T-helper 17 cell (primary cell): ENCODE measurements around the gene TLL1. TPM values are rescaled to one million over a fixed set of nuclear protein-coding genes. Genes with fewer than 3 reads are reported as not detected.

ENCODE experiments used
- ATAC-seq: fragments of 150-1000 bp; cut with Tn5 transposase; 2 replicates; pipeline ENCODE4 v1.10.0; 2021; ENCODE audit warnings: mild to moderate bottlenecking, moderate library complexity
- DNase-seq, 3 donors: peaks; one replicate each; pipeline versions ENCODE4 v3.0.0 to v3.0.0-alpha.2; 2020 to 2021
- H3K9me3 ChIP-seq: one replicate; pipeline ENCODE4 v1.7.0; 2013; ENCODE audit warnings: low read length, mild to moderate bottlenecking; ENCODE audit not compliant: control insufficient read depth, poor library complexity, severe bottlenecking
- H3K27ac Mint-ChIP-seq: one replicate; pipeline ENCODE4 v1.8.0; 2022; ENCODE audit warnings: mild to moderate bottlenecking, moderate library complexity, mixed read lengths
- H3K27me3 Mint-ChIP-seq: one replicate; pipeline ENCODE4 v1.8.0; 2022; ENCODE audit warnings: mixed read lengths
- H3K36me3 Mint-ChIP-seq: one replicate; pipeline ENCODE4 v1.8.0; 2022; ENCODE audit warnings: low read depth, mixed read lengths
- H3K4me1 Mint-ChIP-seq: one replicate; pipeline ENCODE4 v1.8.0; 2022; ENCODE audit warnings: mild to moderate bottlenecking, mixed read lengths
- H3K4me3 Mint-ChIP-seq: one replicate; pipeline ENCODE4 v1.8.0; 2022; ENCODE audit warnings: mild to moderate bottlenecking, moderate library complexity, mixed read lengths
- total RNA-seq, 4 donors: library from RNA in 2 of 4; stranded (reverse) in 2 of 4; gene quantifications; one replicate each; pipeline ENCODE4 v1.2.3 and lab custom pipeline; 2022 to 2026

TLL1 gene
- total RNA-seq, 2 donors from 2014 or later = not detected

GRCh38 chr4:166008510-166008909 is 135.5 kb downstream of the TLL1 start:
- ATAC-seq (no peak), DNase-seq (no peak)
- H3K9me3 ChIP-seq = no peaks in the 10 kb centered on the region
- Mint-ChIP-seq H3K36me3 (no peaks in the 10 kb centered on the region), H3K4me3 (no peak overlapping the region), H3K4me1 (no peaks in the 10 kb centered on the region), H3K27me3 (no peaks in the 10 kb centered on the region), H3K27ac (no peak overlapping the region)

DNA sequence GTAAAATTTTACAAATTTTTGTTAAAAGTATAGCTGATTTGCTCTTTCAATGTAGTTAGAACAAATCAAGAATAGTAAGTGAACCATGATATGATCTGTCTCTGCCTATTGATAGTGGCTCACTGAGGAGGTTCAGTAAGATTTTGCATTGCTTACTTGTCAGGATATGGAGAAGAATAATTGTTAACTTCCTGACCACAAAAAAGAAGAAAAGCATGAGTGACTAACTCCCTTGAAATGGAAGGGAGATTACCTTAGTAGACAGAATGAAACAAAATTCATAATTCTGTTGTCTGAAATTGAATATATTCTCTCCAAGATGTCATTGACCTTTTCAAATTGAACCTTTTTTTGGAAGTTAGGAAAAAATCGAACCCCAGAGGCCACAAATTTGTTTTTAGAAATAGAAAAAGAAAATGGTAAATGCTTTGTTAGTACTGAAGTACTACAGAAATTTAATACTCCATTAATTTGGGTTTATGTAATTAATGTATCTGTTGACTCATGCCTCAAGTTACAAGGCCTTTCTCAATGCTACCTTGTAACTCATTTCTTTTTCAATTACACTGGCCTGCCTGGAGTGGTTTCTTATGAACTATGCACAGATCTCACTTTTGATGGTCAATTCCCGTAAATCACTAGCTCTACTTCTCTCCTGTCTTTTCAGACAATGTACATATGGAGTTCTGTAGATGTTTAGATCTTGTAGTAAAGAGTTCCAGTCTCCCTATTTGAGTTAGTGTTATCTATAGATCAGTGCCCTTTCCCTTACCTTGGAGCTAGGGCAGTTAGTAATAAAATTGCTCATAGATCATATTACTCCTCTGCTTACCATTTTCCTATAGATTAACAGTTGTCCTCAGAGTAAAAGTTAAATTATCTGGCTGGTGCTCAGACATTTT is 139.3 kb downstream of the TLL1 start:
- no peaks in the 10 kb centered on the region for H3K4me1 Mint-ChIP-seq
- no peak overlapping the region for H3K4me3 Mint-ChIP-seq
- H3K9me3 ChIP-seq = no peaks in the 10 kb centered on the region
- no peaks in the 10 kb centered on the region for H3K36me3 Mint-ChIP-seq
- H3K27me3 Mint-ChIP-seq = no peaks in the 10 kb centered on the region
- no peak for DNase-seq
- no peak overlapping the region for H3K27ac Mint-ChIP-seq
- ATAC-seq = no peak

DNA sequence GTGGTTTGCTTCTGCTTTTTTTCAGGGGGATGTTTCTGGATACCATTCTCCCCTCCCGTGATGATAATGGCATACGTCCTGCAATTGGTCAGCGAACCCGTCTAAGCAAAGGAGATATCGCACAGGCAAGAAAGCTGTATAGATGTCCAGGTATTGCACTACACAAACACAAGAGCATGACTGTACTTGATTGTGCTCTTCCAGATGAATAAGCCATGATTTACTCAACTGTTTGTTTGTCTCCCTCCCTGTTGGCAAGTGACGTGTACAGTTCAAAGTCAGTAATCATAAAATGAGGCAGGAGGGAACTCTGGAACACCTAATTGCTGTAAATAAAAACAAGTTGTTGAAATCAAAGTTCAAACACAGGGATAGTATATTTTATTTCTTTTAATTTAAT is 141.4 kb downstream of the TLL1 start:
- no peak overlapping the region for H3K4me3 Mint-ChIP-seq
- no peaks in the 10 kb centered on the region for H3K27me3 Mint-ChIP-seq
- H3K27ac Mint-ChIP-seq = no peak overlapping the region
- H3K36me3 Mint-ChIP-seq = no peaks in the 10 kb centered on the region
- no peaks in the 10 kb centered on the region for H3K9me3 ChIP-seq
- no peaks in the 10 kb centered on the region for H3K4me1 Mint-ChIP-seq
- no peak for DNase-seq
- ATAC-seq = no peak

GRCh38 chr4:166017804-166018203 is 144.8 kb downstream of the TLL1 start:
- Mint-ChIP-seq H3K27ac (no peak overlapping the region), H3K36me3 (no peaks in the 10 kb centered on the region), H3K4me3 (no peak overlapping the region)

DNA sequence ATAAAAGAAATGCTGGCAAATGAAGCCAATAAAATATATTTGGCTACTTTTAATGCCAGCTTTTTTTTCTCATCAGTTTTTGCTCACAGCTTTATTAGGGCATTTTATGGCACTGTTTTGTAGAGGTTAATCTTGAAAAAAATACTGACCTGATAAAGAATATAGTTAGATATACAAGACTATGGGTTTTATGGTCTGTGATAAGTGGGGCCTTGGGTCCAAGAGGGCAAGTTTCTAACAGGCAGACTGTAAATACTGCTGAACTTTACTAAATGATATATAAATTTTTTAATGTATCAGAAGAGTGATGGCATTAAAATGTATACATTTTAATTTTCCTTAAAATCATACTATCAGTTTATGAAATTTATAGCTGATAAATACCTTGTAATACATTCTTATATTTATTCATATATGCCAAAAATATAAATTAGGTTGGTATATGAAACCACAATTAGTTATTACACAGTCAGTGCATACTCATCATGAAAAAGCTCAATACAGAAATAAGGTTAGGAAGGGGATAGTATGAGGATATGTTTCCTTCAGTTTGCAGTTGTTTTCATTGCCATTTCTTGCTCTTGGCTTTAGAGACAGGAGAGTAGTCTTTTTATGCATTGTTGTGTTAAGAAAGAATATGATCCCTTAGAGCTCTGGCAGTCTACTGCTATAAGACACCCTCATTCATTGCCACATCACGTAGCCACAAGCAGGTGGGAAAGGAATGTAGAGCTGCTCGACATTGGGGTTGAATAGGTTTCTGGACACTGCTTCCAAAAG is 146.6 kb downstream of the TLL1 start:
- no peaks in the 10 kb centered on the region for H3K36me3 Mint-ChIP-seq
- ATAC-seq (no peak), DNase-seq (no peak)
- no peak overlapping the region for H3K27ac Mint-ChIP-seq
- H3K27me3 Mint-ChIP-seq = no peaks in the 10 kb centered on the region
- no peaks in the 10 kb centered on the region for H3K4me1 Mint-ChIP-seq
- no peaks in the 10 kb centered on the region for H3K9me3 ChIP-seq
- no peak overlapping the region for H3K4me3 Mint-ChIP-seq

More at GRCh38 chr4:166017804-166018203, 144.8 kb downstream of the TLL1 start:
- no peaks in the 10 kb centered on the region for H3K4me1 Mint-ChIP-seq
- ATAC-seq (no peak), DNase-seq (no peak)
- H3K27me3 Mint-ChIP-seq = no peaks in the 10 kb centered on the region
- no peaks in the 10 kb centered on the region for H3K9me3 ChIP-seq

- H3K4me3 Mint-ChIP-seq = no peak overlapping the region
- H3K4me1 Mint-ChIP-seq = no peaks in the 10 kb centered on the region
- no peak overlapping the region for H3K27ac Mint-ChIP-seq
- no peaks in the 10 kb centered on the region for H3K9me3 ChIP-seq
- DNase-seq (no peak), ATAC-seq (no peak)
- H3K36me3 Mint-ChIP-seq = no peaks in the 10 kb centered on the region
- no peaks in the 10 kb centered on the region for H3K27me3 Mint-ChIP-seq
Measured at GRCh38 chr4:166021617-166022016, 148.6 kb downstream of the TLL1 start.

- ATAC-seq = no peak
- Mint-ChIP-seq H3K27me3 (no peaks in the 10 kb centered on the region), H3K4me3 (no peak overlapping the region), H3K36me3 (no peaks in the 10 kb centered on the region), H3K27ac (no peak overlapping the region), H3K4me1 (no peaks in the 10 kb centered on the region)
- DNase-seq = no peak
- no peaks in the 10 kb centered on the region for H3K9me3 ChIP-seq
Measured at GRCh38 chr4:166034965-166035364, 161.9 kb downstream of the TLL1 start.

- DNase-seq = no peak
- ATAC-seq = no peak
- Mint-ChIP-seq H3K27me3 (no peaks in the 10 kb centered on the region), H3K27ac (no peak overlapping the region), H3K36me3 (no peaks in the 10 kb centered on the region), H3K4me3 (no peak overlapping the region), H3K4me1 (no peaks in the 10 kb centered on the region)
- no peaks in the 10 kb centered on the region for H3K9me3 ChIP-seq
Measured at GRCh38 chr4:166039822-166040221, 166.8 kb downstream of the TLL1 start.

DNA sequence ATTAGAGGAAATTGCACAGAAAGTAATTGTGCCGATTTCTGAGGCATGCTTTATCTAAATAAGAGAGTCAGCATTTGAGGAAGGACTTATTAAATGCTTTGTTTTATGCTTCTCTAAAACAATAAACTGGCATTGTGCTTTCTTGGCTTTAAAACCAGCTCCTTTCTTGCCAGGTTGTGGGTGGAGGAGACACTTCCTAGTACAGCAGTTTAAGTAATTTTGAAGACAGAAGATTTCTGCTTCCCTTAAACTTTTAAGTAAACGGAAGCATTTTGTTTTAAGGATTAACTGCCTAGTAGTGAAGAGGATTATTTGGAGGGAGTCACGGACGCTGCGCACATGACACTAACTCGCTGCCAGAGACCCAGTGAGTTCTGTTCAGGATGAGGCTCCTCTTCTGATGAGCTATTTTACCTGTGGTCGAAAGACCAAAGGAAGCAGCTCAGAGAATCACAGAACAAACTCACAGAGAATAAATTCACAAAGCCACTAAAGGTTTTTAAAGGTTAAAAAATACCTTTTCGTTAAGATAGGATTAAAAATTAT is 169.5 kb downstream of the TLL1 start:
- Mint-ChIP-seq H3K27me3 (no peaks in the 10 kb centered on the region), H3K4me1 (no peaks in the 10 kb centered on the region), H3K36me3 (no peaks in the 10 kb centered on the region), H3K4me3 (no peak overlapping the region), H3K27ac (no peak overlapping the region)
- DNase-seq = no peak
- H3K9me3 ChIP-seq = no peaks in the 10 kb centered on the region
- ATAC-seq = no peak

DNA sequence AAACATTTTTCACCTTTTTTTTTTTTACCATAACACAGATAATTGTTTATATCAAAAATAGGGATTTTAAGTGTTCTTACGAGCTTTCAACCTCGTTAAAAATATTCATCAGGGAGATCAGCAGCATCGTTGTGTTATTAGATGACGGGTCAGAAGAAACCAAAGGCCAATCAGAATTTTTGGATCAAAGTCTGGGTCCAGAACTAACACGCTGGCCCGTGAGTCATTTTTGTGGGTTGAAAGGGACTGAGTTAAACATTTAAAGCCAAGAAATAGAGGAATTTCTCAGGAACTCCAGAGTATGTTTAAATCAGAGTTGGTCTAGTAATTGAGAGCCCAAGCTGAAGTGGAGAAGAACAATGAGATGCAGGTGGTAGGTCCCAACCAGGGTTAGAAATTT is 170.8 kb downstream of the TLL1 start:
- no peak for DNase-seq
- no peak overlapping the region for H3K4me3 Mint-ChIP-seq
- H3K27ac Mint-ChIP-seq = no peak overlapping the region
- no peaks in the 10 kb centered on the region for H3K9me3 ChIP-seq
- no peaks in the 10 kb centered on the region for H3K27me3 Mint-ChIP-seq
- ATAC-seq = no peak
- no peaks in the 10 kb centered on the region for H3K36me3 Mint-ChIP-seq
- H3K4me1 Mint-ChIP-seq = no peaks in the 10 kb centered on the region

DNA sequence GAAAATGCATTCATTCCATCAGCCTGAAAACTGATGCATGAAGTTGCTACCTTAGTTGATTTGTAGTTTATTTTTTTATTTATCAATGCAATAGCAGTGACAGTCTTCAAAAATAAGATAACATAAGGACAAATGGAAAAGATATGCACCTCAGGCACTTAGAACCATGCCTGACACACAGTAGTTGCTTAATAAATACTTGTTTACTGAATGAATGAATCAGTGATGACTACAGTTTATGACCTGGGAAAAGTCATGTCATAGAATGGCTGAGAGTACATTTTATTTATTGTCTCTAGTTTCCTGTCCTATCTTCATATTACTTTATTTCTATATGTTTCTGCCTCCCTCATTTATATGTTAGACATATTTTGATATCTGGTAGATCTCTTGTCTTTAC is 171.8 kb downstream of the TLL1 start:
- H3K4me3 Mint-ChIP-seq = no peak overlapping the region
- no peaks in the 10 kb centered on the region for H3K4me1 Mint-ChIP-seq
- no peaks in the 10 kb centered on the region for H3K27me3 Mint-ChIP-seq
- DNase-seq (no peak), ATAC-seq (no peak)
- no peaks in the 10 kb centered on the region for H3K36me3 Mint-ChIP-seq
- H3K27ac Mint-ChIP-seq = no peak overlapping the region
- H3K9me3 ChIP-seq = no peaks in the 10 kb centered on the region

- no peaks in the 10 kb centered on the region for H3K9me3 ChIP-seq
- H3K4me3 Mint-ChIP-seq = no peak overlapping the region
- ATAC-seq (peak; percentile 91), DNase-seq (no peak)
- no peak overlapping the region for H3K27ac Mint-ChIP-seq
- no peaks in the 10 kb centered on the region for H3K36me3 Mint-ChIP-seq
- no peaks in the 10 kb centered on the region for H3K27me3 Mint-ChIP-seq
- H3K4me1 Mint-ChIP-seq = no peaks in the 10 kb centered on the region
Measured at GRCh38 chr4:166045457-166045856, 172.4 kb downstream of the TLL1 start.

- Mint-ChIP-seq H3K4me3 (no peak overlapping the region), H3K36me3 (no peaks in the 10 kb centered on the region), H3K27ac (no peak overlapping the region), H3K27me3 (no peaks in the 10 kb centered on the region), H3K4me1 (no peaks in the 10 kb centered on the region)
- H3K9me3 ChIP-seq = no peaks in the 10 kb centered on the region
- no peak for ATAC-seq
- DNase-seq = no peak
Measured at GRCh38 chr4:166049036-166049435, 176.0 kb downstream of the TLL1 start.
